Ishikawa (cell line): ENCODE measurements around the gene DCHS2.

Source experiments
- CEBPB ChIP-seq: IDR thresholded peaks from 2 replicates; pipeline ENCODE4 v1.6.1; 2012
- CREB1 ChIP-seq: IDR thresholded peaks from 2 replicates; pipeline ENCODE4 v1.6.1; 2012; ENCODE audit warnings: low read depth
- EGR1 ChIP-seq: IDR thresholded peaks from 2 replicates; pipeline ENCODE4 v1.6.1; 2012
- EP300 ChIP-seq: IDR thresholded peaks from 2 replicates; pipeline ENCODE4 v1.6.1; 2012; ENCODE audit warnings: borderline replicate concordance
- FOXM1 ChIP-seq: IDR thresholded peaks from 2 replicates; pipeline ENCODE4 v1.6.1; 2012; ENCODE audit warnings: low read depth, borderline replicate concordance
- MAX ChIP-seq: IDR thresholded peaks from 2 replicates; pipeline ENCODE4 v1.6.1; 2012
- NFIC ChIP-seq: IDR thresholded peaks from 2 replicates; pipeline ENCODE4 v1.6.1; 2012
- RAD21 ChIP-seq: IDR thresholded peaks from 2 replicates; pipeline ENCODE4 v1.6.1; 2012; ENCODE audit warnings: low read depth
- REST ChIP-seq: IDR thresholded peaks from 2 replicates; pipeline ENCODE4 v1.6.1; 2012; ENCODE audit warnings: low read depth, mild to moderate bottlenecking
- TAF1 ChIP-seq: IDR thresholded peaks from 2 replicates; pipeline ENCODE4 v1.6.1; 2012; ENCODE audit warnings: low read depth, mild to moderate bottlenecking
- TCF12 ChIP-seq: IDR thresholded peaks from 2 replicates; pipeline ENCODE4 v1.6.1; 2012; ENCODE audit warnings: low read depth
- TEAD4 ChIP-seq: IDR thresholded peaks from 2 replicates; pipeline ENCODE4 v1.6.1; 2012
- USF1 ChIP-seq: IDR thresholded peaks from 2 replicates; pipeline ENCODE4 v1.6.1; 2012
- YY1 ChIP-seq: IDR thresholded peaks from 2 replicates; pipeline ENCODE4 v1.6.1; 2012; ENCODE audit warnings: low read depth
- ZBTB7A ChIP-seq: IDR thresholded peaks from 2 replicates; pipeline ENCODE4 v1.6.1; 2012; ENCODE audit warnings: low read depth

The DCHS2 gene

GRCh38 chr4:154478128-154478527, 13.5 kb downstream of the DCHS2 start:
- TF ChIP-seq NFIC: no peak
- no peak for TF ChIP-seq EP300
- TF ChIP-seq CEBPB: no peak
- no peak for TF ChIP-seq FOXM1
- TF ChIP-seq CREB1: no peak
- TF ChIP-seq TEAD4: no peak
- TF ChIP-seq YY1: no peak
- TF ChIP-seq USF1: no peak
- TF ChIP-seq MAX: no peak

- no peak for TF ChIP-seq NFIC
- TF ChIP-seq EGR1: no peak
Measured at GRCh38 chr4:154476232-154476631, 15.4 kb downstream of the DCHS2 start.

- TF ChIP-seq EGR1: no peak
- TF ChIP-seq RAD21: no peak
- TF ChIP-seq REST: no peak
- TF ChIP-seq CEBPB: no peak
- TF ChIP-seq TCF12: no peak
- no peak for TF ChIP-seq EP300
Measured at GRCh38 chr4:154475820-154476219, 15.8 kb downstream of the DCHS2 start.

GRCh38 chr4:154473497-154473896, 18.1 kb downstream of the DCHS2 start:
- no peak for TF ChIP-seq ZBTB7A
- no peak for TF ChIP-seq TAF1
- no peak for TF ChIP-seq NFIC
- TF ChIP-seq TEAD4: no peak
- no peak for TF ChIP-seq EGR1
- TF ChIP-seq USF1: no peak
- no peak for TF ChIP-seq CREB1

GRCh38 chr4:154472858-154473257, 18.7 kb downstream of the DCHS2 start:
- TF ChIP-seq ZBTB7A (no peak), USF1 (no peak), TEAD4 (no peak), CREB1 (no peak), REST (no peak), NFIC (no peak), EGR1 (no peak), MAX (no peak), TAF1 (no peak), FOXM1 (no peak), RAD21 (no peak), YY1 (no peak), CEBPB (no peak), TCF12 (no peak)

GRCh38 chr4:154471526-154472331, 19.9 kb downstream of the DCHS2 start:
- TF ChIP-seq REST (no peak), MAX (no peak), FOXM1 (no peak), ZBTB7A (no peak), TAF1 (no peak)
